Fibroblast of lung (primary cell): ENCODE results near the gene GNPTAB. TPM values are rescaled to one million over a fixed set of nuclear protein-coding genes. Genes with fewer than 3 reads are reported as not detected.
"Not testable (repeated sequence)": the region's sequence is repeated elsewhere in the genome, so short reads cannot be mapped to it uniquely, and the experiment has no call there.

ENCODE experiments used
- DNase-seq, 2 donors: peaks; one replicate each; pipeline versions ENCODE4 v3.0.0 to v3.0.0-alpha.2; 2010; ENCODE audit warnings: low read depth in 2 of 2
- H2AFZ ChIP-seq: 2 replicates; pipeline ENCODE4 v1.5.1; 2012; ENCODE audit warnings: low read length, control low read depth, inconsistent platforms
- H3K27ac ChIP-seq: 2 replicates; pipeline ENCODE4 v1.5.1; 2011; ENCODE audit warnings: low read length, control low read depth; ENCODE audit not compliant: insufficient read depth
- H3K27me3 ChIP-seq: 2 replicates; pipeline ENCODE4 v1.5.1; 2011; ENCODE audit warnings: mild to moderate bottlenecking, low read length; ENCODE audit not compliant: control insufficient read depth, insufficient read depth
- H3K36me3 ChIP-seq: 2 replicates; pipeline ENCODE4 v1.5.1; 2011; ENCODE audit warnings: low read length; ENCODE audit not compliant: control insufficient read depth, insufficient read depth
- H3K4me1 ChIP-seq: 2 replicates; pipeline ENCODE4 v1.5.1; 2011; ENCODE audit warnings: low read length; ENCODE audit not compliant: control insufficient read depth, insufficient read depth; ENCODE audit errors: extremely low read depth
- H3K4me2 ChIP-seq: 2 replicates; pipeline ENCODE4 v1.5.1; 2011; ENCODE audit warnings: low read length, control low read depth; ENCODE audit not compliant: insufficient read depth; ENCODE audit errors: extremely low read depth
- H3K4me3 ChIP-seq, 4 experiments: fragments of 200-600 bp in 1 of 4; sonication (generic) in 1 of 4; replicated peaks in 1 of 4; 2 replicates each; pipeline ENCODE4 v1.5.1; 2011 to 2016; ENCODE audit warnings: low read length in 4 of 4, low read depth in 3 of 4, mild to moderate bottlenecking in 3 of 4, control low read depth in 2 of 4, inconsistent platforms in 1 of 4, mixed read lengths in 1 of 4; ENCODE audit not compliant: insufficient read depth in 1 of 4; ENCODE audit errors: control extremely low read depth in 1 of 4
- H3K79me2 ChIP-seq: 2 replicates; pipeline ENCODE4 v1.5.1; 2012; ENCODE audit warnings: mild to moderate bottlenecking, low read length, inconsistent platforms; ENCODE audit not compliant: control insufficient read depth, insufficient read depth
- H3K9ac ChIP-seq: 2 replicates; pipeline ENCODE4 v1.5.1; 2011; ENCODE audit warnings: mild to moderate bottlenecking, low read length, control low read depth; ENCODE audit not compliant: insufficient read depth
- H3K9me3 ChIP-seq: 2 replicates; pipeline ENCODE4 v1.5.1; 2012; ENCODE audit warnings: low read depth, low read length; ENCODE audit not compliant: control insufficient read depth, insufficient read depth
- H4K20me1 ChIP-seq: 2 replicates; pipeline ENCODE4 v1.5.1; 2011; ENCODE audit warnings: low read length; ENCODE audit not compliant: control insufficient read depth, insufficient read depth; ENCODE audit errors: extremely low read depth
- CTCF ChIP-seq, 2 donors: IDR thresholded peaks in 1 of 2; conservative IDR thresholded peaks in 1 of 2; 1 replicate in 1 of 2; 2 replicates in 1 of 2; pipeline ENCODE4 v1.5.1; 2011 to 2012; ENCODE audit warnings: low read length in 2 of 2, control low read depth in 1 of 2, inconsistent platforms in 1 of 2, low read depth in 1 of 2, mild to moderate bottlenecking in 1 of 2
- EZH2 ChIP-seq: IDR thresholded peaks from 2 replicates; pipeline ENCODE4 v1.5.1; 2012; ENCODE audit warnings: low read length, control low read depth, mild to moderate bottlenecking; ENCODE audit errors: missing control alignments
- polyA plus RNA-seq, 2 donors: library from polyadenylated mRNA; depleted of rRNA in 1 of 2; stranded (reverse) in 1 of 2; unstranded in 1 of 2; fragments of >200 nt; gene quantifications; 2 replicates each; pipeline ENCODE4 v1.2.1, GENCODE V29; 2011 to 2012; ENCODE audit warnings: missing spikeins in 1 of 2
- total RNA-seq: library from RNA; depleted of rRNA; stranded (reverse); fragments of >200 nt; gene quantifications from 2 replicates; pipeline ENCODE4 v1.2.1, GENCODE V29; 2014

Gene GNPTAB
- total and polyA plus RNA-seq, 2 donors (not counting 1 experiment from before 2014, with no cell fraction given): 49.7 to 58.4 TPM

GRCh38 chr12:101870925-101871324, 40.2 kb upstream of the GNPTAB start:
- no peak for DNase-seq
- H3K27me3 ChIP-seq: no peaks in the 10 kb centered on the region
- H3K9me3 ChIP-seq: no peaks in the 10 kb centered on the region
- no peak overlapping the region for H3K4me2 ChIP-seq
- H3K4me3 ChIP-seq: no peak overlapping the region
- no peak overlapping the region for H3K27ac ChIP-seq
- peaks cover 2% of the 10 kb centered on the region for H3K4me1 ChIP-seq
- no peak for TF ChIP-seq EZH2
- no peak for TF ChIP-seq CTCF (conservative IDR thresholded peaks at IDR 0.05 in 1 of 2, IDR thresholded peaks at IDR 0.05 in 1 of 2; ENCODE audit: low read depth in 1 of 2, low read length in 2 of 2)
- no peaks in the 10 kb centered on the region for H3K79me2 ChIP-seq
- no peaks in the 10 kb centered on the region for H4K20me1 ChIP-seq
- H3K9ac ChIP-seq: no peak overlapping the region
- no peaks in the 10 kb centered on the region for H3K36me3 ChIP-seq
- H2AFZ ChIP-seq: no peak overlapping the region

- not testable (repeated sequence) for H3K79me2 ChIP-seq, H3K4me2 ChIP-seq
Measured at GRCh38 chr12:101867619-101868018, 36.9 kb upstream of the GNPTAB start.

GRCh38 chr12:101866615-101867373, 36.0 kb upstream of the GNPTAB start:
- no peaks in the 10 kb centered on the region for H3K27me3 ChIP-seq
- H3K9ac ChIP-seq: no peak overlapping the region
- H3K27ac ChIP-seq: no peak overlapping the region
- no peaks in the 10 kb centered on the region for H3K9me3 ChIP-seq
- H2AFZ ChIP-seq: no peak overlapping the region
- no peak overlapping the region for H3K4me2 ChIP-seq
- DNase-seq: no peak
- H3K4me1 ChIP-seq: no peaks in the 10 kb centered on the region
- no peak overlapping the region for H3K4me3 ChIP-seq
- H4K20me1 ChIP-seq: no peaks in the 10 kb centered on the region
- no peaks in the 10 kb centered on the region for H3K79me2 ChIP-seq
- no peak for TF ChIP-seq CTCF (conservative IDR thresholded peaks at IDR 0.05 in 1 of 2, IDR thresholded peaks at IDR 0.05 in 1 of 2; ENCODE audit: low read depth in 1 of 2, low read length in 2 of 2)
- no peak for TF ChIP-seq EZH2
- H3K36me3 ChIP-seq: no peaks in the 10 kb centered on the region

More at GRCh38 chr12:101867619-101868018, 36.9 kb upstream of the GNPTAB start:
- H3K4me1 ChIP-seq, H4K20me1 ChIP-seq, H3K36me3 ChIP-seq, H3K4me3 ChIP-seq, H2AFZ ChIP-seq, H3K9ac ChIP-seq, H3K27ac ChIP-seq, DNase-seq, H3K9me3 ChIP-seq, H3K27me3 ChIP-seq: not testable (repeated sequence)
